B cell (primary cell): ENCODE data around the gene KAZN. TPM values are rescaled to one million over a fixed set of nuclear protein-coding genes. Genes with fewer than 3 reads are reported as not detected.

ENCODE experiments used
- ATAC-seq: fragments of 200-7000 bp; cut with Tn5 transposase; one replicate; pipeline ENCODE4 v1.10.0; 2021; ENCODE audit warnings: low read depth, mild to moderate bottlenecking, moderate number of reproducible peaks, moderate library complexity
- CTCF ChIA-PET: fragments of 350-600 bp; sonication (Branson Sonifier 250); formaldehyde crosslinking; loops from one replicate; lab custom pipeline; 2021; ENCODE audit warnings: antibody characterized with exemption, inconsistent platforms; lab: Charles Lee
- POLR2A ChIA-PET: fragments of 350-600 bp; sonication (Branson Sonifier 250); formaldehyde crosslinking; loops from one replicate; lab custom pipeline; 2021; ENCODE audit warnings: antibody characterized with exemption; lab: Charles Lee
- DNase-seq: peaks from one replicate; pipeline ENCODE4 v3.0.0; 2013
- H2AFZ ChIP-seq: 2 replicates; pipeline ENCODE4 v1.6.1; 2012; ENCODE audit warnings: mild to moderate bottlenecking, low read depth, low read length; ENCODE audit not compliant: insufficient read depth, poor library complexity, severe bottlenecking
- H3K27ac ChIP-seq, 2 donors: 1 replicate in 1 of 2; 2 replicates in 1 of 2; pipeline ENCODE4 v1.5.1; 2012 to 2013; ENCODE audit warnings: low read length in 2 of 2, mild to moderate bottlenecking in 2 of 2, moderate library complexity in 1 of 2
- H3K27me3 ChIP-seq, 4 experiments: fragments of 200-600 bp in 1 of 4; sonication (generic) in 1 of 4; replicated peaks in 1 of 4; 1 replicate in 2 of 4; 2 replicates in 2 of 4; pipeline versions ENCODE4 v1.6.1 to v1.7.0; 2013 to 2016; ENCODE audit warnings: low read length in 3 of 4, mild to moderate bottlenecking in 2 of 4, mixed read lengths in 1 of 4, moderate library complexity in 1 of 4; ENCODE audit not compliant: insufficient read depth in 4 of 4, control insufficient read depth in 3 of 4; ENCODE audit errors: control extremely low read depth in 1 of 4
- H3K36me3 ChIP-seq, 2 experiments: replicated peaks in 1 of 2; 1 replicate in 1 of 2; 2 replicates in 1 of 2; pipeline versions ENCODE4 v1.6.1 to v1.7.1; 2013; ENCODE audit warnings: low read length in 1 of 2; ENCODE audit not compliant: insufficient read depth in 2 of 2, control insufficient read depth in 1 of 2; ENCODE audit errors: control extremely low read depth in 1 of 2, extremely low read depth in 1 of 2
- H3K4me1 ChIP-seq, 2 donors: fragments of 200-600 bp in 1 of 2; sonication (generic) in 1 of 2; 1 replicate in 1 of 2; 2 replicates in 1 of 2; pipeline versions ENCODE4 v1.5.1 to v1.6.1; 2013 to 2017; ENCODE audit warnings: low read length in 2 of 2; ENCODE audit not compliant: control insufficient read depth in 2 of 2, insufficient read depth in 2 of 2
- H3K4me2 ChIP-seq: replicated peaks from 2 replicates; pipeline ENCODE3; 2012; ENCODE audit warnings: mild to moderate bottlenecking, low read depth, low read length; ENCODE audit not compliant: poor library complexity, severe bottlenecking
- H3K4me3 ChIP-seq, 5 experiments: fragments of 200-600 bp in 1 of 5; sonication (generic) in 1 of 5; 1 replicate in 3 of 5; 2 replicates in 2 of 5; pipeline versions ENCODE4 v1.5.1 to v1.7.0; 2011 to 2016; ENCODE audit warnings: low read length in 4 of 5, mild to moderate bottlenecking in 4 of 5, low read depth in 2 of 5, control low read depth in 1 of 5, moderate library complexity in 1 of 5; ENCODE audit not compliant: insufficient read depth in 1 of 5; ENCODE audit errors: control extremely low read depth in 1 of 5, extremely low read depth in 1 of 5
- H3K79me2 ChIP-seq: fragments of 200-600 bp; sonication (generic); one replicate; pipeline ENCODE4 v1.6.0; 2016; ENCODE audit warnings: low read length; ENCODE audit not compliant: control insufficient read depth, insufficient read depth
- H3K9ac ChIP-seq: fragments of 200-600 bp; sonication (generic); 2 replicates; pipeline ENCODE4 v1.6.1; 2017; ENCODE audit warnings: mild to moderate bottlenecking, low read length, moderate library complexity
- H3K9me3 ChIP-seq, 3 donors: one replicate each; pipeline versions ENCODE4 v1.6.1 to v1.7.1; 2013; ENCODE audit warnings: low read length in 2 of 3; ENCODE audit not compliant: control insufficient read depth in 2 of 3, insufficient read depth in 1 of 3; ENCODE audit errors: control extremely low read depth in 1 of 3
- H4K20me1 ChIP-seq: 2 replicates; pipeline ENCODE4 v1.6.0; 2012; ENCODE audit warnings: mild to moderate bottlenecking, low read length; ENCODE audit not compliant: insufficient read depth, control insufficient read depth, poor library complexity, severe bottlenecking
- H3K27ac Mint-ChIP-seq: one replicate; pipeline ENCODE4 v1.8.0; 2021; ENCODE audit warnings: mixed read lengths
- H3K27me3 Mint-ChIP-seq: one replicate; pipeline ENCODE4 v1.8.0; 2021; ENCODE audit warnings: mixed read lengths
- H3K4me1 Mint-ChIP-seq: one replicate; pipeline ENCODE4 v1.8.0; 2021; ENCODE audit warnings: mixed read lengths
- H3K4me3 Mint-ChIP-seq: one replicate; pipeline ENCODE4 v1.8.0; 2021; ENCODE audit warnings: mixed read lengths
- H3K9me3 Mint-ChIP-seq: one replicate; pipeline ENCODE4 v1.8.0; 2022; ENCODE audit warnings: mixed read lengths; ENCODE audit not compliant: insufficient read depth
- CTCF ChIP-seq: fragments of 200-600 bp; IDR thresholded peaks from one replicate; pipeline ENCODE4 v1.8.0; 2022; ENCODE audit warnings: antibody characterized with exemption, mild to moderate bottlenecking
- EZH2 ChIP-seq: IDR thresholded peaks from 2 replicates; pipeline ENCODE4 v1.6.1; 2012; ENCODE audit warnings: borderline replicate concordance, low read depth, mild to moderate bottlenecking, moderate library complexity, low read length; ENCODE audit not compliant: insufficient read depth, poor library complexity, severe bottlenecking
- WGBS: methylation state at CpG from one replicate; pipeline ENCODE4 v1.1.5; 2013; ENCODE audit warnings: missing lambda C conversion rate; ENCODE audit not compliant: insufficient coverage; 5-methylcytosine and 5-hydroxymethylcytosine counted together
- intact Hi-C: fragments of 100-400 bp; cut with micrococcal nuclease; formaldehyde crosslinking; loops from one replicate; pipeline ENCODE4 v1.10.0; 2022
- polyA plus RNA-seq: library from polyadenylated mRNA; depleted of rRNA; stranded (reverse); fragments of >200 nt; gene quantifications from 2 replicates; pipeline ENCODE4 v1.2.3, GENCODE V29; 2012
- total RNA-seq, 2 donors: library from RNA; stranded (reverse); fragments of 120-200 nt in 1 of 2; gene quantifications; 1 replicate in 1 of 2; 2 replicates in 1 of 2; pipeline versions ENCODE4 v1.2.3 to v1.2.4, GENCODE V29; 2013 to 2022

KAZN gene
- total and polyA plus RNA-seq, 2 donors (not counting 1 experiment from before 2014, with no cell fraction given), result 0.13 to 0.39 TPM

- ATAC-seq (no peak), DNase-seq (no peak)
- Mint-ChIP-seq H3K27ac (no peak overlapping the region), H3K27me3 (no peaks in the 10 kb centered on the region), H3K4me3 (no peak overlapping the region), H3K4me1 (no peaks in the 10 kb centered on the region), H3K9me3 (no peaks in the 10 kb centered on the region)
- POLR2A ChIA-PET, result no interaction called here
- intact Hi-C loops, result no loop called here
- Histone ChIP-seq H2AFZ (no peak overlapping the region), H3K27ac (no peak overlapping the region), H3K4me1 (no peaks in the 10 kb centered on the region), H3K4me3 (no peak overlapping the region), H3K9me3 (peaks cover 0 to 10% (median 6%) of the 10 kb centered on the region in 3 donors), H3K9ac (no peak overlapping the region), H3K4me2 (no peak overlapping the region), H4K20me1 (no peaks in the 10 kb centered on the region), H3K79me2 (no peaks in the 10 kb centered on the region), H3K27me3 (no peaks in the 10 kb centered on the region), H3K36me3 (no peaks in the 10 kb centered on the region)
- 97% methylated on average over 26 of the region's 30 CpGs for WGBS
- no peak for TF ChIP-seq CTCF
- no peak for TF ChIP-seq EZH2
- CTCF ChIA-PET, result no interaction called here
These were observed 467.3 kb downstream of the KAZN start for GRCh38 chr1:15065736-15066135.

GRCh38 chr1:15066191-15066590 is 467.7 kb downstream of the KAZN start:
- no peaks in the 10 kb centered on the region for H3K36me3 ChIP-seq
- intact Hi-C loops, result no loop called here
- H3K9me3 ChIP-seq, result peaks cover 0 to 10% (median 6%) of the 10 kb centered on the region in 3 donors
- POLR2A ChIA-PET, result no interaction called here
- H3K4me1 ChIP-seq, result no peaks in the 10 kb centered on the region
- Mint-ChIP-seq H3K4me3 (no peak overlapping the region), H3K27me3 (no peaks in the 10 kb centered on the region), H3K4me1 (no peaks in the 10 kb centered on the region), H3K27ac (no peak overlapping the region), H3K9me3 (no peaks in the 10 kb centered on the region)
- no peak overlapping the region for H3K27ac ChIP-seq
- H3K4me3 ChIP-seq, result no peak overlapping the region
- no peaks in the 10 kb centered on the region for H3K27me3 ChIP-seq
- no peaks in the 10 kb centered on the region for H4K20me1 ChIP-seq
- no peak overlapping the region for H2AFZ ChIP-seq
- H3K4me2 ChIP-seq, result no peak overlapping the region
- no peak for ATAC-seq
- TF ChIP-seq EZH2 (no peak), CTCF (no peak)
- H3K9ac ChIP-seq, result no peak overlapping the region
- DNase-seq, result no peak
- CTCF ChIA-PET, result interaction anchor here (1.3 kb wide), 1 partner anchor 19 kb away, joined by 3 read pairs; no protein-coding TSS in a partner anchor
- 62% methylated on average over 9 of the region's 15 CpGs for WGBS
- H3K79me2 ChIP-seq, result no peaks in the 10 kb centered on the region
